Measurements from ENCODE around the gene DYNC1I1. TPM values are rescaled to one million over a fixed set of nuclear protein-coding genes. Genes with fewer than 3 reads are reported as not detected.

DYNC1I1 gene
- total RNA-seq, 4 donors from 2014 or later, result 1.9 to 6.7 (median 5.8) TPM

GRCh38 chr7:96097835-96098234 lies 325.5 kb downstream of the DYNC1I1 start:
- H3K9me3 ChIP-seq, result peaks cover 7% of the 10 kb centered on the region
- 65% methylated on average over 2 of the region's 2 CpGs for WGBS
- no peak for DNase-seq (ENCODE audit: low spot score in 2 of 2)
- H3K36me3 ChIP-seq, result no peaks in the 10 kb centered on the region
- no peaks in the 10 kb centered on the region for H3K27me3 ChIP-seq
- no peak overlapping the region for H3K4me3 ChIP-seq
- no peak overlapping the region for H3K27ac ChIP-seq
- TF ChIP-seq POLR2AphosphoS5 (IDR thresholded peaks at IDR 0.05) (no peak), POLR2A (IDR thresholded peaks at IDR 0.05) (no peak), EP300 (IDR thresholded peaks at IDR 0.05) (no peak), CTCF (IDR thresholded peaks at IDR 0.05) (no peak)
- H3K4me1 ChIP-seq, result no peaks in the 10 kb centered on the region

GRCh38 chr7:96100737-96101136 lies 328.4 kb downstream of the DYNC1I1 start:
- WGBS, result 74% methylated on average over 1 of the region's 1 CpG
- Histone ChIP-seq H3K4me1 (no peaks in the 10 kb centered on the region), H3K4me3 (no peak overlapping the region), H3K27me3 (no peaks in the 10 kb centered on the region), H3K27ac (no peak overlapping the region), H3K9me3 (peaks cover 7% of the 10 kb centered on the region), H3K36me3 (no peaks in the 10 kb centered on the region)
- TF ChIP-seq CTCF (IDR thresholded peaks at IDR 0.05) (no peak), POLR2A (IDR thresholded peaks at IDR 0.05) (no peak), POLR2AphosphoS5 (IDR thresholded peaks at IDR 0.05) (no peak), EP300 (IDR thresholded peaks at IDR 0.05) (no peak)
- no peak for DNase-seq (ENCODE audit: low spot score in 2 of 2)

- TF ChIP-seq EP300 (IDR thresholded peaks at IDR 0.05) (no peak), POLR2AphosphoS5 (IDR thresholded peaks at IDR 0.05) (no peak), POLR2A (IDR thresholded peaks at IDR 0.05) (no peak), CTCF (IDR thresholded peaks at IDR 0.05) (no peak)
- Histone ChIP-seq H3K36me3 (no peaks in the 10 kb centered on the region), H3K27ac (no peak overlapping the region), H3K27me3 (no peaks in the 10 kb centered on the region), H3K4me1 (no peaks in the 10 kb centered on the region), H3K9me3 (peaks cover 7% of the 10 kb centered on the region), H3K4me3 (no peak overlapping the region)
- no peak for DNase-seq (ENCODE audit: low spot score in 2 of 2)
Measured at GRCh38 chr7:96102096-96102811, 329.9 kb downstream of the DYNC1I1 start.

DNA sequence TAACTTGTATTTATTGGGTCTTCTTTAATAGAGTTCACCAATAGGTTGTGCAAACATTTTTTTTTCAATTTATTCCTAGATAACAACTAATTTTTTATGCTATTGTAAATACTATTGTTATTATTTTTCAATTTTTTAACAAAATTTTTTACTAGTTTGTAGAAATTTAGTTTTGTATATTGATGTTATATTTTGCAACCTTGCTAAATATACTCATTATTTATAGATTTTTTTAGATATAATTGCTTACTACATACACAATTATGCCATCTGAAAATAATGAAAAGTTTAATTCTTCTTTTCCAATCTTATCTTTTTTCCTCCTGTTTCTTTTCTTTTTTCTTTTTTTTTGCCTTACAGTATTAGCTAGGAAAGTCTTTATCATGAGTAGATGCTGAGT lies 332.6 kb downstream of the DYNC1I1 start:
- H3K27ac ChIP-seq, result no peak overlapping the region
- no peak overlapping the region for H3K4me3 ChIP-seq
- H3K9me3 ChIP-seq, result no peaks in the 10 kb centered on the region
- H3K4me1 ChIP-seq, result no peaks in the 10 kb centered on the region
- no peaks in the 10 kb centered on the region for H3K36me3 ChIP-seq
- TF ChIP-seq POLR2A (IDR thresholded peaks at IDR 0.05), result no peak
- TF ChIP-seq POLR2AphosphoS5 (IDR thresholded peaks at IDR 0.05), result no peak
- TF ChIP-seq EP300 (IDR thresholded peaks at IDR 0.05), result no peak
- no peak for TF ChIP-seq CTCF (IDR thresholded peaks at IDR 0.05)
- H3K27me3 ChIP-seq, result no peaks in the 10 kb centered on the region
- no peak for DNase-seq (ENCODE audit: low spot score in 2 of 2)

GRCh38 chr7:96111405-96111804 lies 339.1 kb downstream of the DYNC1I1 start:
- no peak overlapping the region for H3K4me3 ChIP-seq
- no peak for DNase-seq (ENCODE audit: low spot score in 2 of 2)
- no peaks in the 10 kb centered on the region for H3K27me3 ChIP-seq
- H3K27ac ChIP-seq, result no peak overlapping the region
- no peaks in the 10 kb centered on the region for H3K4me1 ChIP-seq
- H3K36me3 ChIP-seq, result no peaks in the 10 kb centered on the region
- H3K9me3 ChIP-seq, result no peaks in the 10 kb centered on the region
- TF ChIP-seq POLR2A (IDR thresholded peaks at IDR 0.05), result no peak
- no peak for TF ChIP-seq CTCF (IDR thresholded peaks at IDR 0.05)
- no peak for TF ChIP-seq POLR2AphosphoS5 (IDR thresholded peaks at IDR 0.05)
- no peak for TF ChIP-seq EP300 (IDR thresholded peaks at IDR 0.05)

Data from suprapubic skin (tissue), 4 donors.